Ovary (tissue), 3 donors: ENCODE data around the gene CHRFAM7A.
"Not testable (repeated sequence)": the region's sequence is repeated elsewhere in the genome, so short reads cannot be mapped to it uniquely, and the experiment has no call there.

ENCODE experiments used
- EP300 ChIP-seq: sonication (generic); formaldehyde crosslinking; IDR thresholded peaks from one replicate; pipeline ENCODE4 v1.6.1; 2017; ENCODE audit warnings: antibody characterized with exemption
- POLR2A ChIP-seq: fragments of 450-650 bp; IDR thresholded peaks from one replicate; pipeline ENCODE4 v1.6.1; 2017; ENCODE audit warnings: antibody characterized with exemption, mild to moderate bottlenecking, moderate library complexity
- TF ChIP-seq, protein P1 (sequence below), 3 donors: fragments of 450-650 bp in 2 of 3; fragments of 200-600 bp in 1 of 3; IDR thresholded peaks; one replicate each; pipeline versions ENCODE4 v1.5.1 to v1.8.0; 2016 to 2022; ENCODE audit warnings: antibody characterized with exemption in 3 of 3, mild to moderate bottlenecking in 1 of 3
- donor health status: DM: no; HTN: no; CAD: no.

- TF ChIP-seq, protein P1, sequence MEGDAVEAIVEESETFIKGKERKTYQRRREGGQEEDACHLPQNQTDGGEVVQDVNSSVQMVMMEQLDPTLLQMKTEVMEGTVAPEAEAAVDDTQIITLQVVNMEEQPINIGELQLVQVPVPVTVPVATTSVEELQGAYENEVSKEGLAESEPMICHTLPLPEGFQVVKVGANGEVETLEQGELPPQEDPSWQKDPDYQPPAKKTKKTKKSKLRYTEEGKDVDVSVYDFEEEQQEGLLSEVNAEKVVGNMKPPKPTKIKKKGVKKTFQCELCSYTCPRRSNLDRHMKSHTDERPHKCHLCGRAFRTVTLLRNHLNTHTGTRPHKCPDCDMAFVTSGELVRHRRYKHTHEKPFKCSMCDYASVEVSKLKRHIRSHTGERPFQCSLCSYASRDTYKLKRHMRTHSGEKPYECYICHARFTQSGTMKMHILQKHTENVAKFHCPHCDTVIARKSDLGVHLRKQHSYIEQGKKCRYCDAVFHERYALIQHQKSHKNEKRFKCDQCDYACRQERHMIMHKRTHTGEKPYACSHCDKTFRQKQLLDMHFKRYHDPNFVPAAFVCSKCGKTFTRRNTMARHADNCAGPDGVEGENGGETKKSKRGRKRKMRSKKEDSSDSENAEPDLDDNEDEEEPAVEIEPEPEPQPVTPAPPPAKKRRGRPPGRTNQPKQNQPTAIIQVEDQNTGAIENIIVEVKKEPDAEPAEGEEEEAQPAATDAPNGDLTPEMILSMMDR (IDR thresholded peaks at IDR 0.05), result not testable (repeated sequence)
- TF ChIP-seq POLR2A, EP300: not testable (repeated sequence)
Measured at GRCh38 chr15:30349803-30350202, 43.5 kb downstream of the CHRFAM7A start.
